Measurements from ENCODE around the gene DISC1. TPM values are rescaled to one million over a fixed set of nuclear protein-coding genes. Genes with fewer than 3 reads are reported as not detected.
A peak's percentile ranks its signal among the peaks of the same experiment; 100 is the strongest.

DISC1 gene
- total RNA-seq, 1 experiment from 2014 or later: 2.8 TPM

- no peak for DNase-seq
- no peak overlapping the region for H3K4me3 ChIP-seq
- H3K27me3 ChIP-seq: no peaks in the 10 kb centered on the region
- H3K36me3 ChIP-seq: no peaks in the 10 kb centered on the region
- H3K9me3 ChIP-seq: no peaks in the 10 kb centered on the region
These were observed 391.2 kb downstream of the DISC1 start for GRCh38 chr1:232017759-232018158.

- DNase-seq: no peak
- no peak overlapping the region for H3K4me3 ChIP-seq
- no peaks in the 10 kb centered on the region for H3K9me3 ChIP-seq
- H3K27me3 ChIP-seq: no peaks in the 10 kb centered on the region
- no peaks in the 10 kb centered on the region for H3K36me3 ChIP-seq
These were observed 391.8 kb downstream of the DISC1 start for GRCh38 chr1:232018231-232019025.

DNA sequence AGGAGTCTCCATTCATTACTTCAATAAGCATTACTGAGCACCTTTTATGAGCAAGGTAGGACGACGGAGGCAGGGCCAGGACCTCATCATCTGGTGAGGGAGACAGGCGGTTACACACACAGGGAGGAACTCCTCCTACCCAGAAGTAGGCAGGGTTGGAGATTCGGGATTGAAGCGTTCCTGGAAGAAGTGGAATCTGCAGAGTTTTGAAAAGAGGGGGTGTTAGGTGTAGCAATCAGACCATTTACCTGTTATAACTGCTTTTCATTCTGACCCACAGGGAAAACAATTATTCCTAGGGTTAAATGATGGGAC lies 392.4 kb downstream of the DISC1 start:
- H3K27me3 ChIP-seq: no peaks in the 10 kb centered on the region
- no peaks in the 10 kb centered on the region for H3K9me3 ChIP-seq
- H3K4me3 ChIP-seq: no peak overlapping the region
- H3K36me3 ChIP-seq: no peaks in the 10 kb centered on the region
- no peak for DNase-seq

- Histone ChIP-seq H3K4me3 (no peak overlapping the region), H3K36me3 (no peaks in the 10 kb centered on the region), H3K27me3 (no peaks in the 10 kb centered on the region), H3K9me3 (no peaks in the 10 kb centered on the region)
- no peak for DNase-seq
These were observed 393.8 kb downstream of the DISC1 start for GRCh38 chr1:232020352-232020751.

GRCh38 chr1:232029315-232029714 lies 402.7 kb downstream of the DISC1 start:
- Histone ChIP-seq H3K4me3 (no peak overlapping the region), H3K27me3 (no peaks in the 10 kb centered on the region), H3K9me3 (0 out of 2 replicates have a peak, but pooled peaks cover 2% of the 10 kb centered on the region), H3K36me3 (no peaks in the 10 kb centered on the region)
- no peak for DNase-seq

GRCh38 chr1:232031156-232031555 lies 404.6 kb downstream of the DISC1 start:
- no peak overlapping the region for H3K4me3 ChIP-seq
- no peaks in the 10 kb centered on the region for H3K27me3 ChIP-seq
- DNase-seq: no peak
- H3K9me3 ChIP-seq: 0 out of 2 replicates have a peak, but pooled peaks cover 2% of the 10 kb centered on the region
- no peaks in the 10 kb centered on the region for H3K36me3 ChIP-seq

DNA sequence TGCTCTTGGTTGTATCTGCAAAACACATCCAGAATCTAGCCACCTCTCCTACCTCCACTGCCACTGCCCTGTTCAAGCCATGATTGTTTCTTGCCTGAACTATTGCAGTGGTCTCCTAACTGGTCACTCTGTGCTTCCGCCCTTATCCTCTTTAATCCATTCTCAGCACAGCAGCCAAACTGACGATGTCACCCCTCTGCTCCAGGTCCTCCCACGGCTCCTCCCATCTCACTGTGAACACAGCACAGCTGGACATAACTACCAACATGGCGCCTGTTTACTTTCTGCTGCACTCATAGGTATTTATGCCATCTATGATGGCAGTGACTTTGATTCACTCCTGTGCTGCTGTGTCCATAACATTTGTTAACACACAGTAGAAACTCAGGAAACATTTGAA lies 406.7 kb downstream of the DISC1 start:
- Histone ChIP-seq H3K27me3 (no peaks in the 10 kb centered on the region), H3K4me3 (no peak overlapping the region), H3K36me3 (no peaks in the 10 kb centered on the region), H3K9me3 (0 out of 2 replicates have a peak, but pooled peaks cover 2% of the 10 kb centered on the region)
- DNase-seq: peak; percentile 57

DNA sequence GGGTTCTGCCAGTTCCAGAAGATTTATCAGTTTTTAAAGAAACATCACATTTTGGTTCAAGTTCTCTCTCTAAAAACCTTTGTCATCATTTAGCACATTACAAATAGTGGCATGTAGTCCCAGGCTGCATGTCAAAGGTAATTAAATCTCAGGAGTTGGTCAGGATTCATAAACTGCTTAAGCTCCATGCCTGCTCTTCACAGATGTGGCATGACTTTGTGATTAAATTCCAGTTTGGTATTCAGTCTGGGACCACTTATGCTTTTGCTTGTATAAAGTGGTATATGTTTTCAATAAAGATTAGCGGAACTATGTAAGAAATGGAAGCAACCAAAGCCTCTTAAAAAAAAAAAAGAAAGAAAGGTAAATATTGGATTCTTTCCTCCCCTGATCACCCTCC lies 408.0 kb downstream of the DISC1 start:
- no peak overlapping the region for H3K4me3 ChIP-seq
- H3K9me3 ChIP-seq: 0 out of 2 replicates have a peak, but pooled peaks cover 2% of the 10 kb centered on the region
- no peak for DNase-seq

GRCh38 chr1:232036181-232036933 lies 409.8 kb downstream of the DISC1 start:
- H3K4me3 ChIP-seq: no peak overlapping the region
- no peaks in the 10 kb centered on the region for H3K27me3 ChIP-seq
- no peaks in the 10 kb centered on the region for H3K36me3 ChIP-seq
- H3K9me3 ChIP-seq: 0 out of 2 replicates have a peak, but pooled peaks cover 2% of the 10 kb centered on the region
- no peak for DNase-seq

More for the DNA sequence above, 408.0 kb downstream of the DISC1 start:
- Histone ChIP-seq H3K27me3 (no peaks in the 10 kb centered on the region), H3K36me3 (no peaks in the 10 kb centered on the region)

DNA sequence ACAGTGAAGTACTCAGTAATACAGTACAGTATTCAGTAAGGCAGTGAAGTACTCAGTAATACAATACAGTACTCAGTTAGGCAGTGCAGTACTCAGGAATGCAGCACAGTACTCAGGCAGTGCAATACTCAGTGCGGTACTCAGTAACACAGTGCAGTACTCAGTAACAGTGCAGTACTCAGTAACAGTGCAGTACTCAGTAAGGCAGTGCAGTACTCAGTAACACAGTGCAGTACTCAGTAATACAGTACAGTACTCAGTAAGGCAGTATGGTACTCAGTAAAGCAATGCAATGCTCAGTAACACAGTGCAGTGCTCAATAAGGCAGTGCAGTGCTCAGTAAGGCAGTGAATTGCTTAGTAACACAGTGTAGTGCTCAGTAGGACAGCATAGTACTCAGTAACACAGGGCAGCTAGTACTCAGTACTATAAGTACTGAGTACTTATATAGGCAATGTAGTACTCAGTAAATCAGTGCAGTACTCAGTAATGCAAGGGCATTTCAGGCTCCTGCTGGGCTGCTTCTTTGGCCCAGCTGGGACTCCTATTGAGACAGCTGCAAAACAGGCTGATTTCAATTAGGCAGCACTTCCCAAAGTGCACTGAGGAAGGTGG lies 411.3 kb downstream of the DISC1 start:
- H3K9me3 ChIP-seq: 0 out of 2 replicates have a peak, but pooled peaks cover 2% of the 10 kb centered on the region
- H3K4me3 ChIP-seq: no peak overlapping the region
- DNase-seq: no peak
- H3K36me3 ChIP-seq: no peaks in the 10 kb centered on the region
- H3K27me3 ChIP-seq: no peaks in the 10 kb centered on the region

DNA sequence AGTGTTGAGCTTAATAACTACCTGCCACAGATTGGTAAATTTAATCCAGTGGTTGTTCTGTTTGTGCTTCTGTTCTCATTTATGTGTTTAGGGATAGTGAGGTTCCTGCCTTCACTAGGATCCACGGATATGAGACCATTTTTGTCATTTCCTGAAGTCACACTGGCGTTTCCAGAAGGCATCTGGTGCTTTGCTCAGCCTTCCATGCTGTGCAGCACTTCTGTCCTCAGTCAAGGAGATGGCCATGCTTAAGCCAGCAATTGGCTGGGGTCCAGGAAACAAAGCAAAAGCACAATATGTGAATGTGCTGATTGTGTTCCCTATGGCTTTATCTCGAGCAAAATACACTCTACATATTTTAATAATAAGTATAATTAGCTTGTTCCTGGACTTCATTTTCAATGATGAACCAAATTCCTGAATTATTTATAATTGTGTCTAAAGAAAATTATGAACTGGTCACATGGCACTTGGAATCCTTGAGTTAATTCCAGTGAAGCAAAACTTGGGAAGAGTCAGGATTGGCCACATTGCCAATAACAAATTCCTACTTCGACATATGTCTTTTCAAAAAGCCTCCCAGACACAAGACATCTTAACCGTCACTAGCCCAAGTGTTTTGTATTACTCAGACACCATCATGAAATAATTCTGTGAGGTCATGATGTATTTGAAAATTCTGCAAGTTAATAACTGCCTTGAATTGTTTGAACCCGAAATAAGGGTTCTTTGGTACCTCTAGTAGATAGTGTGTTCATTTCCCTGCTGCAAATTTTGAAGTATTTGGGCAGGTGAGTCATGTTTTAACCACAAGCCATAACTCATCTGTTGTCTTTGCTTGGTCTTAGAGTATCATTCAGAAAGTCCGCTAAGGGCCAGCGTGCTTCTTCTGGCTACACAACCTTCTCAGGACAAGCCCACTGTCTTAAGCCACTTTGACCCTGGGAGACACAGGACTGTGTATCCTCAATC lies 412.4 kb downstream of the DISC1 start:
- no peaks in the 10 kb centered on the region for H3K27me3 ChIP-seq
- no peak for DNase-seq

DNA sequence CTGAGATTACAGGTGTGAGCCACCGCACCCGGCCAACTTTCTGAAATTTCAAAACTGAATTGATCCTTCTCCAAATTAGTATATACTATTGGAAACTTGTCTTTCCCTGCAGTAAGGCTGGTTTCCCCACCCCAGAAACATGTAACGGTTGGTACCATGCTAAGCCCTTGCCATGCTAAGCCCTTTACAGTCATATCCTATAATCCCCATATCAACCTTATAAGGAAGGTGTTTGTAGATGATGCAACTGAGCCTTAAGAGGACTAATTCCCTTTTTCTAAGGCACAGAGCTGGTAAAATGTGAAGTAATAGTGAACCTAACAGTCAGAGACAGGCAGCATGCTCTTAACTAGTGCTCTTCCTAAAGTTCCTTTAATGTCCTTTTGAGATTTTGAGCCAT lies 413.7 kb downstream of the DISC1 start:
- no peaks in the 10 kb centered on the region for H3K27me3 ChIP-seq
- no peak for DNase-seq
- no peaks in the 10 kb centered on the region for H3K9me3 ChIP-seq
- H3K36me3 ChIP-seq: no peaks in the 10 kb centered on the region
- no peak overlapping the region for H3K4me3 ChIP-seq

More for the DNA sequence above, 412.4 kb downstream of the DISC1 start:
- Histone ChIP-seq H3K4me3 (no peak overlapping the region), H3K36me3 (no peaks in the 10 kb centered on the region), H3K9me3 (0 out of 2 replicates have a peak, but pooled peaks cover 2% of the 10 kb centered on the region)

DNA sequence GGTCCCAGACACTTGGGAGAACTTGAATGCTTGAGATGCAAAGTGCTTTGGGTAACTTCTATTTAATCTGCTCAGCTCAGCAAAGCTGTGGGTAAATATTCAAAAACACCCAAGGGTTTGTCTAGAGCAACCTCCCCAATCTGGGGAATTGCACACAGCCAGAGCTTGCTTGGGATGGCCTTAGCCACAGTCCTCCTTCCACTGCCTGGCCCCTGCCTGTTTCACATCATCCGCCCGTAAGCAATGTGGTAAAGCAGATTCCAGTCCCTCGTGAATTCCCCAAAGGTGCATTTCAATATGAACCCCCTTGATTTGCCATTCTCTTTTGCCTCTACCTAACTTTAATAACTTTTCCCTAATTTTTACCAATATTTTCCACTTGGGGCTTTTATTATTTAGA lies 418.1 kb downstream of the DISC1 start:
- no peak for DNase-seq
- H3K27me3 ChIP-seq: no peaks in the 10 kb centered on the region
- H3K4me3 ChIP-seq: no peak overlapping the region
- H3K9me3 ChIP-seq: no peaks in the 10 kb centered on the region
- H3K36me3 ChIP-seq: no peaks in the 10 kb centered on the region

DNA sequence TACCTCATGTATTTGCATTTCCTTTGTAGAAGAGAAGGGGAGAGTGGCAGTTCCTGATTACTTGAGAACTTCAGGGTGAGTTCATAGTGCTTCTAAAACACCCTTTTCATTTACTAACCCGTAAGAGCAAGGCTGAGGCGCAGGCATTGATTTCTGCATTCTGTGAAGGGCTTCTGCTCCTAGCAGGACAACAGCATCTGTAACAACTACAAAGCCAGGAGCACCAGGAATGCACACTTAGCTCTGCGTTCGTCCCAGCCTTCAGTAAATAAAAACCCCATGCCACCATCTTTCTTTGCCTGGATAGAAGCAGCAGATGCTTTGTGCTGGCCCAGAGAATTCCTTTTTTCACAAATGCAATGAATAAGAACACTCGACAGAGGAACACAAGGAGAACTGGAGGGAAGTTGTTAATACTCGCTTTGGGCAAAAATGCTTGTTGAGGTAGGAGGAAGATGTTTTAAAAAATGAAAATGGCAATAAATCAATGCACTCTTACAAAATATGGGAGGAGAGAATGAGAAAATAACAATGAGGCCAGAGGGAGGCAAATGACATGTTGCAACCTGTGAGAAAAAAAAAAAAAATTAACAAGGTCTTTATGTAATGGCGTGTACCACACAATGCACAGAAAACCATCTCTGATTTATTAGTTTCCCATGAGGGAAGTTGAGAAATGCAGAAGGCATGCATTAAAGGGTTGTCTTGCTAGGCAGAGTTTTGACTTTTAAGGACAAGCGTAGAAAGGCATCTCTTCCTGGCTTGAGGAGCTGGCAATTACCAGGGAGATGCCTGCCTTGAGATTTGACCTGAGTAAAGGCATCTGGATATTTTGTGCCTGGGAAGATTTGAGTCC lies 418.8 kb downstream of the DISC1 start:
- Histone ChIP-seq H3K4me3 (no peak overlapping the region), H3K36me3 (no peaks in the 10 kb centered on the region), H3K27me3 (no peaks in the 10 kb centered on the region), H3K9me3 (no peaks in the 10 kb centered on the region)
- DNase-seq: no peak

GRCh38 chr1:232046451-232047306 lies 420.1 kb downstream of the DISC1 start:
- no peaks in the 10 kb centered on the region for H3K36me3 ChIP-seq

More at GRCh38 chr1:232046451-232047306, 420.1 kb downstream of the DISC1 start:
- Histone ChIP-seq H3K27me3 (no peaks in the 10 kb centered on the region), H3K4me3 (no peak overlapping the region), H3K9me3 (no peaks in the 10 kb centered on the region)
- no peak for DNase-seq

Measured in MG63 (cell line).